HG03039 (cell line): ENCODE results near the gene CYLC2.

Experiments used
- ATAC-seq: cut with Tn5 transposase; IDR thresholded peaks from one replicate; pipeline ENCODE4 v1.9.1; 2021; ENCODE audit warnings: mild to moderate bottlenecking, moderate library complexity; ENCODE audit not compliant: unreplicated experiment

Gene CYLC2

GRCh38 chr9:102995033-102995432 is at the start of gene CYLC2:
CYLC2 (plus strand) TSS chr9:102995333; CDS start chr9:102995381, 48 bp downstream.
- ATAC-seq, result no peak

- ATAC-seq, result no peak
These were observed 44.8 kb upstream of the CYLC2 start for GRCh38 chr9:102950346-102950745.

GRCh38 chr9:102966999-102967398 is 28.1 kb upstream of the CYLC2 start:
- no peak for ATAC-seq

GRCh38 chr9:102967979-102968378 is 27.2 kb upstream of the CYLC2 start:
- no peak for ATAC-seq

GRCh38 chr9:102972780-102973179 is 22.4 kb upstream of the CYLC2 start:
- no peak for ATAC-seq

- ATAC-seq, result no peak
These were observed 20.6 kb upstream of the CYLC2 start for GRCh38 chr9:102974530-102974929.

- no peak for ATAC-seq
These were observed 19.9 kb upstream of the CYLC2 start for GRCh38 chr9:102975251-102975650.

- ATAC-seq, result no peak
These were observed 9.8 kb upstream of the CYLC2 start for GRCh38 chr9:102985162-102985895.

- ATAC-seq, result no peak
These were observed 8.7 kb upstream of the CYLC2 start for GRCh38 chr9:102986425-102986824.

- no peak for ATAC-seq
These were observed 8.6 kb downstream of the CYLC2 start for GRCh38 chr9:103003689-103004088.

- no peak for ATAC-seq
These were observed 19.1 kb downstream of the CYLC2 start for GRCh38 chr9:103014242-103014641.

GRCh38 chr9:103025796-103026195 is 30.7 kb downstream of the CYLC2 start:
- ATAC-seq, result no peak

GRCh38 chr9:103037508-103038477 is 42.7 kb downstream of the CYLC2 start:
- ATAC-seq, result no peak

- ATAC-seq, result no peak
These were observed 46.8 kb downstream of the CYLC2 start for GRCh38 chr9:103041961-103042360.
